HepG2 (cell line): ENCODE results near the gene SYCP2L. TPM values are rescaled to one million over a fixed set of nuclear protein-coding genes. Genes with fewer than 3 reads are reported as not detected.
A peak's percentile ranks its signal among the peaks of the same experiment; 100 is the strongest.

Source experiments
- ATAC-seq: fragments of 200-7000 bp; cut with Tn5 transposase; 3 replicates; pipeline ENCODE4 v1.9.1; 2020; ENCODE audit warnings: mild to moderate bottlenecking, moderate library complexity
- BruUV-seq: library from RNA; stranded (reverse); fragments of 400-500 nt; replicated peaks from 2 replicates; lab custom pipeline; 2021; lab: Mats Ljungman, UMichigan
- CTCF ChIA-PET: fragments of 300-600 bp; formaldehyde crosslinking; extraction: SDS; loops from one replicate; lab custom pipeline; 2021; ENCODE audit warnings: low total read pairs, inconsistent platforms, low intra/inter-chr PET ratio; lab: Yijun Ruan, JAX
- POLR2A ChIA-PET: fragments of 350-600 bp; sonication (Branson Sonifier 250); formaldehyde crosslinking; loops from one replicate; lab custom pipeline; 2020; ENCODE audit warnings: antibody characterized with exemption, inconsistent platforms; lab: Yijun Ruan, JAX
- DNase-seq: peaks from one replicate; pipeline ENCODE4 v3.0.0-alpha.2; 2015; ENCODE audit warnings: low spot score
- FAIRE-seq: peaks from 3 replicates; lab custom pipeline; 2011; peaks lifted over from hg19 to GRCh38; lab: Jason Lieb, UNC
- H2AFZ ChIP-seq: one replicate; pipeline ENCODE4 v1.6.1; 2011; ENCODE audit warnings: low read length, inconsistent platforms
- H3K27ac ChIP-seq: fragments of 300-600 bp; 3 replicates; pipeline ENCODE4 v1.8.0; 2011; ENCODE audit warnings: mixed run types, mild to moderate bottlenecking, mixed read lengths, low read length, inconsistent platforms; ENCODE audit not compliant: insufficient read depth; ENCODE audit errors: extremely low read length
- H3K27me3 ChIP-seq, 2 experiments: fragments of 200-600 bp in 1 of 2; 2 replicates in 1 of 2; 3 replicates in 1 of 2; pipeline versions ENCODE4 v1.6.0 to v1.8.0; 2011; ENCODE audit warnings: low read length in 2 of 2, mild to moderate bottlenecking in 2 of 2, moderate library complexity in 2 of 2, inconsistent platforms in 1 of 2; ENCODE audit not compliant: insufficient read depth in 2 of 2, control insufficient read depth in 1 of 2
- H3K36me3 ChIP-seq, 2 experiments: fragments of 200-600 bp in 1 of 2; replicated peaks in 1 of 2; 2 replicates in 1 of 2; 3 replicates in 1 of 2; pipeline versions ENCODE4 v1.5.1 to v1.8.0; 2011; ENCODE audit warnings: low read length in 2 of 2, inconsistent platforms in 1 of 2; ENCODE audit not compliant: insufficient read depth in 2 of 2, control insufficient read depth in 1 of 2
- H3K4me1 ChIP-seq: 2 replicates; pipeline ENCODE4 v1.5.1; 2012; ENCODE audit warnings: low read length, inconsistent platforms; ENCODE audit not compliant: insufficient read depth
- H3K4me2 ChIP-seq: 2 replicates; pipeline ENCODE4 v1.6.0; 2011; ENCODE audit warnings: low read depth, low read length, inconsistent platforms
- H3K4me3 ChIP-seq, 3 experiments: fragments of 200-600 bp in 1 of 3; sonication (generic), shearing (Covaris generic) in 1 of 3; replicated peaks in 1 of 3; 2 replicates each; pipeline ENCODE4 v1.5.1; 2011 to 2016; ENCODE audit warnings: low read length in 3 of 3, inconsistent platforms in 2 of 3, low read depth in 2 of 3, mild to moderate bottlenecking in 2 of 3, control low read depth in 1 of 3, mixed read lengths in 1 of 3; ENCODE audit not compliant: insufficient read depth in 1 of 3
- H3K79me2 ChIP-seq: one replicate; pipeline ENCODE4 v1.6.1; 2011; ENCODE audit warnings: low read length, inconsistent platforms; ENCODE audit not compliant: insufficient read depth
- H3K9ac ChIP-seq: 2 replicates; pipeline ENCODE4 v1.6.0; 2011; ENCODE audit warnings: mild to moderate bottlenecking, low read depth, low read length, inconsistent platforms; ENCODE audit not compliant: insufficient read depth
- H3K9me3 ChIP-seq: 2 replicates; pipeline ENCODE4 v1.5.1; 2012; ENCODE audit warnings: mild to moderate bottlenecking, low read length
- H4K20me1 ChIP-seq: 2 replicates; pipeline ENCODE4 v1.6.0; 2011; ENCODE audit warnings: inconsistent platforms, mild to moderate bottlenecking, low read length, moderate library complexity; ENCODE audit not compliant: insufficient read depth
- FOXK1 ChIP-seq: sonication (generic); formaldehyde crosslinking; IDR thresholded peaks from 2 replicates; pipeline ENCODE4 v1.4.0; 2020; ENCODE audit warnings: low read depth, missing genetic modification reagents, borderline replicate concordance
- KDM1A ChIP-seq: IDR thresholded peaks from 2 replicates; pipeline ENCODE4 v1.6.1; 2016; ENCODE audit warnings: missing compliant biosample characterization
- ZHX2 ChIP-seq, 2 experiments: sonication (generic) in 1 of 2; formaldehyde crosslinking in 1 of 2; IDR thresholded peaks; 2 replicates each; pipeline versions ENCODE4 v1.6.1 to v1.9.0; 2014 to 2022; ENCODE audit warnings: antibody characterized with exemption in 1 of 2, borderline replicate concordance in 1 of 2, inconsistent platforms in 1 of 2, low read depth in 1 of 2, missing genetic modification reagents in 1 of 2
- ZNF329 ChIP-seq: sonication (generic); formaldehyde crosslinking; IDR thresholded peaks from 2 replicates; pipeline ENCODE4 v1.9.0; 2021; ENCODE audit warnings: low read depth, mild to moderate bottlenecking, missing genetic modification reagents
- ZNF451 ChIP-seq: sonication (generic); formaldehyde crosslinking; IDR thresholded peaks from 2 replicates; pipeline ENCODE4 v1.5.0; 2020; ENCODE audit warnings: mild to moderate bottlenecking, missing genetic modification reagents
- WGBS: methylation state at CpG from one replicate; pipeline ENCODE4 v1.1.6; 2017; ENCODE audit warnings: low lambda C conversion rate; 5-methylcytosine and 5-hydroxymethylcytosine counted together
- in situ Hi-C: cut with HindIII; loops from 2 replicates; pipeline ENCODE4 v1.10.0; 2017; ENCODE audit warnings: low pct_unique_long_range_greater_than_20kb; ENCODE audit not compliant: extremely low pct_ligation_motif_present
- intact Hi-C: fragments of 100-400 bp; cut with micrococcal nuclease; formaldehyde crosslinking; loops from one replicate; pipeline ENCODE4 v1.10.0; 2022; ENCODE audit not compliant: unreplicated experiment
- polyA plus RNA-seq, 8 experiments: library from polyadenylated mRNA; depleted of rRNA in 3 of 8; stranded (reverse) in 7 of 8; unstranded in 1 of 8; fragments of >200 nt; fragmentation: Illumina TruSeq in 4 of 8; extraction: Trizol in 4 of 8; gene quantifications; 2 replicates each; pipeline versions ENCODE4 v1.2.1 to v1.2.3, GENCODE V29; 2011 to 2016; ENCODE audit warnings: low read depth in 4 of 8, missing spikeins in 1 of 8, mixed read lengths in 1 of 8; ENCODE audit not compliant: insufficient read depth in 1 of 8
- total RNA-seq, 5 experiments: library from RNA; depleted of rRNA; stranded (reverse); fragments of >200 nt; fragmentation: Illumina TruSeq; extraction: Trizol; gene quantifications; 2 replicates each; pipeline ENCODE4 v1.2.3, GENCODE V29; 2016; ENCODE audit warnings: low read depth in 1 of 5
- TF ChIP-seq, protein P1 (sequence below): sonication (generic); formaldehyde crosslinking; IDR thresholded peaks from 2 replicates; pipeline ENCODE4 v1.4.0; 2020; ENCODE audit warnings: missing genetic modification reagents; ENCODE audit errors: not compliant biosample characterization
- TF ChIP-seq, protein P2 (sequence below): fragments of 450-650 bp; IDR thresholded peaks from 2 replicates; pipeline ENCODE4 v1.6.1; 2016

The SYCP2L gene
- total and polyA plus RNA-seq, 2 of the 13 experiments (the other 11 are each of a cell fraction or from before 2014, with no cell fraction given) = 0.22 to 0.54 TPM

GRCh38 chr6:10874207-10874606 is 12.6 kb upstream of the SYCP2L start (continued):
- TF ChIP-seq ZHX2 (IDR thresholded peaks at IDR 0.05; ENCODE audit: low read depth) = no peak
- no peak for TF ChIP-seq ZHX2 (CRISPR knock-in tag; IDR thresholded peaks at IDR 0.05; ENCODE audit: borderline replicate concordance)
- TF ChIP-seq ZNF451 = no peak
- TF ChIP-seq, protein P1, sequence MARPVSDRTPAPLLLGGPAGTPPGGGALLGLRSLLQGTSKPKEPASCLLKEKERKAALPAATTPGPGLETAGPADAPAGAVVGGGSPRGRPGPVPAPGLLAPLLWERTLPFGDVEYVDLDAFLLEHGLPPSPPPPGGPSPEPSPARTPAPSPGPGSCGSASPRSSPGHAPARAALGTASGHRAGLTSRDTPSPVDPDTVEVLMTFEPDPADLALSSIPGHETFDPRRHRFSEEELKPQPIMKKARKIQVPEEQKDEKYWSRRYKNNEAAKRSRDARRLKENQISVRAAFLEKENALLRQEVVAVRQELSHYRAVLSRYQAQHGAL (CRISPR knock-in tag) = no peak
- TF ChIP-seq FOXK1 (CRISPR knock-in tag) = no peak

DNA sequence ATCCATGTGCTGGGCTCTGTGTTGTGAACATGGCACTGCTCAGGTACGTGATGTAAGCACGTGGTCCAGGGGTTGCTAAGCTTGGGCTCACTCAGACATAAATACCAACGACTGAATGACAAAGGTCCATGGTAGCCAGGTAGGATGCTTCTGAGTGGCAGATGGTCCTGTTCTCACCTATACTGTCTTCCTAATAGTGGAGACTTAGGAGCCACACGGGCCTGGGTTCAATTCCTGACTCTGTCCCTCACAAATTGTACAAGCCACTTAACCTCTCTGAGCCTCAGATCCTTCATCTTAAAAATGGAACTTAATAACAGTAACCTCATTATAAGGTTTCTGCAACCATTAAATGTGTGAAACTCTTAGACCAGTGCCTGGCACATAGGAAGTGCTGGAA is 11.8 kb upstream of the SYCP2L start:
- FAIRE-seq = no peak
- POLR2A ChIA-PET = no interaction called here
- in situ Hi-C loops = no loop called here

More for the DNA sequence above, 11.8 kb upstream of the SYCP2L start:
- H3K9me3 ChIP-seq = no peaks in the 10 kb centered on the region
- ATAC-seq (no peak), DNase-seq (no peak)
- TF ChIP-seq, protein P2, sequence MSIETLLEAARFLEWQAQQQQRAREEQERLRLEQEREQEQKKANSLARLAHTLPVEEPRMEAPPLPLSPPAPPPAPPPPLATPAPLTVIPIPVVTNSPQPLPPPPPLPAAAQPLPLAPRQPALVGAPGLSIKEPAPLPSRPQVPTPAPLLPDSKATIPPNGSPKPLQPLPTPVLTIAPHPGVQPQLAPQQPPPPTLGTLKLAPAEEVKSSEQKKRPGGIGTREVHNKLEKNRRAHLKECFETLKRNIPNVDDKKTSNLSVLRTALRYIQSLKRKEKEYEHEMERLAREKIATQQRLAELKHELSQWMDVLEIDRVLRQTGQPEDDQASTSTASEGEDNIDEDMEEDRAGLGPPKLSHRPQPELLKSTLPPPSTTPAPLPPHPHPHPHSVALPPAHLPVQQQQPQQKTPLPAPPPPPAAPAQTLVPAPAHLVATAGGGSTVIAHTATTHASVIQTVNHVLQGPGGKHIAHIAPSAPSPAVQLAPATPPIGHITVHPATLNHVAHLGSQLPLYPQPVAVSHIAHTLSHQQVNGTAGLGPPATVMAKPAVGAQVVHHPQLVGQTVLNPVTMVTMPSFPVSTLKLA = peak; percentile 70
- TF ChIP-seq ZNF329 (CRISPR knock-in tag) = no peak
- no peak for TF ChIP-seq KDM1A
- no peaks in the 10 kb centered on the region for H3K36me3 ChIP-seq
- intact Hi-C loops = no loop called here
- no peaks in the 10 kb centered on the region for H3K4me1 ChIP-seq
- H3K9ac ChIP-seq = no peak overlapping the region
- no TSS peak for BruUV-seq
- peaks cover 0 to 4% of the 10 kb centered on the region in 2 experiments; a peak in 1 of 5 replicates for H3K27me3 ChIP-seq
- H3K4me2 ChIP-seq = no peak overlapping the region
- no peak overlapping the region for H2AFZ ChIP-seq
- 20% methylated on average over 4 of the region's 4 CpGs for WGBS
- no peaks in the 10 kb centered on the region for H4K20me1 ChIP-seq
- H3K27ac ChIP-seq = no peak overlapping the region
- CTCF ChIA-PET = no interaction called here
- no peaks in the 10 kb centered on the region for H3K79me2 ChIP-seq
- H3K4me3 ChIP-seq = no peak overlapping the region
